Measurements from ENCODE around the gene ADRM1. TPM values are rescaled to one million over a fixed set of nuclear protein-coding genes. Genes with fewer than 3 reads are reported as not detected.

Gene ADRM1
- total RNA-seq, 1 experiment from 2014 or later, result 160 TPM

GRCh38 chr20:62335532-62335931 is 32.7 kb downstream of the ADRM1 start (continued):
- TF ChIP-seq AR (CRISPR knock-in tag; IDR thresholded peaks at IDR 0.05), result no peak

- ChIA-PET POLR2A (no interaction called here), CTCF (no interaction called here)
- Mint-ChIP-seq H3K27ac (no peak overlapping the region), H3K36me3 (peaks cover 36% of the 10 kb centered on the region), H3K27me3 (ENCODE audit: low read depth) (no peaks in the 10 kb centered on the region), H3K9me3 (no peaks in the 10 kb centered on the region), H3K4me1 (no peaks in the 10 kb centered on the region), H3K4me3 (no peak overlapping the region)
- TF ChIP-seq, protein P1, sequence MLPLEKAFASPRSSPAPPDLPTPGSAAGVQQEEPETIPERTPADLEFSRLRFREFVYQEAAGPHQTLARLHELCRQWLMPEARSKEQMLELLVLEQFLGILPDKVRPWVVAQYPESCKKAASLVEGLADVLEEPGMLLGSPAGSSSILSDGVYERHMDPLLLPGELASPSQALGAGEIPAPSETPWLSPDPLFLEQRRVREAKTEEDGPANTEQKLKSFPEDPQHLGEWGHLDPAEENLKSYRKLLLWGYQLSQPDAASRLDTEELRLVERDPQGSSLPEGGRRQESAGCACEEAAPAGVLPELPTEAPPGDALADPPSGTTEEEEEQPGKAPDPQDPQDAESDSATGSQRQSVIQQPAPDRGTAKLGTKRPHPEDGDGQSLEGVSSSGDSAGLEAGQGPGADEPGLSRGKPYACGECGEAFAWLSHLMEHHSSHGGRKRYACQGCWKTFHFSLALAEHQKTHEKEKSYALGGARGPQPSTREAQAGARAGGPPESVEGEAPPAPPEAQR (CRISPR knock-in tag; IDR thresholded peaks at IDR 0.05), result no peak
- no peak for TF ChIP-seq NR2C2 (CRISPR knock-in tag; IDR thresholded peaks at IDR 0.05)
- no peak for TF ChIP-seq SOX15 (CRISPR knock-in tag; IDR thresholded peaks at IDR 0.05)
- TF ChIP-seq USF2 (CRISPR knock-in tag; IDR thresholded peaks at IDR 0.05), result no peak
- TF ChIP-seq, protein P2, sequence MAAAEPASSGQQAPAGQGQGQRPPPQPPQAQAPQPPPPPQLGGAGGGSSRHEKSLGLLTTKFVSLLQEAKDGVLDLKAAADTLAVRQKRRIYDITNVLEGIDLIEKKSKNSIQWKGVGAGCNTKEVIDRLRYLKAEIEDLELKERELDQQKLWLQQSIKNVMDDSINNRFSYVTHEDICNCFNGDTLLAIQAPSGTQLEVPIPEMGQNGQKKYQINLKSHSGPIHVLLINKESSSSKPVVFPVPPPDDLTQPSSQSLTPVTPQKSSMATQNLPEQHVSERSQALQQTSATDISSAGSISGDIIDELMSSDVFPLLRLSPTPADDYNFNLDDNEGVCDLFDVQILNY (CRISPR knock-in tag; IDR thresholded peaks at IDR 0.05), result no peak
- TF ChIP-seq, protein P3, sequence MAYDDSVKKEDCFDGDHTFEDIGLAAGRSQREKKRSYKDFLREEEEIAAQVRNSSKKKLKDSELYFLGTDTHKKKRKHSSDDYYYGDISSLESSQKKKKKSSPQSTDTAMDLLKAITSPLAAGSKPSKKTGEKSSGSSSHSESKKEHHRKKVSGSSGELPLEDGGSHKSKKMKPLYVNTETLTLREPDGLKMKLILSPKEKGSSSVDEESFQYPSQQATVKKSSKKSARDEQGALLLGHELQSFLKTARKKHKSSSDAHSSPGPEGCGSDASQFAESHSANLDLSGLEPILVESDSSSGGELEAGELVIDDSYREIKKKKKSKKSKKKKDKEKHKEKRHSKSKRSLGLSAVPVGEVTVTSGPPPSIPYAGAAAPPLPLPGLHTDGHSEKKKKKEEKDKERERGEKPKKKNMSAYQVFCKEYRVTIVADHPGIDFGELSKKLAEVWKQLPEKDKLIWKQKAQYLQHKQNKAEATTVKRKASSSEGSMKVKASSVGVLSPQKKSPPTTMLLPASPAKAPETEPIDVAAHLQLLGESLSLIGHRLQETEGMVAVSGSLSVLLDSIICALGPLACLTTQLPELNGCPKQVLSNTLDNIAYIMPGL (CRISPR knock-in tag; IDR thresholded peaks at IDR 0.05), result no peak
- no peak for TF ChIP-seq MYBL2 (CRISPR knock-in tag; IDR thresholded peaks at IDR 0.05)
- no peak for TF ChIP-seq ZNF671 (CRISPR knock-in tag; IDR thresholded peaks at IDR 0.05)
- no peak for TF ChIP-seq SMAD3 (CRISPR knock-in tag; IDR thresholded peaks at IDR 0.05; ENCODE audit: borderline replicate concordance)
- no peak for TF ChIP-seq GABPB1 (CRISPR knock-in tag; IDR thresholded peaks at IDR 0.05)
- no peak for DNase-seq (ENCODE audit: low spot score)
- ATAC-seq, result no peak
Measured at GRCh38 chr20:62336329-62336728, 33.5 kb downstream of the ADRM1 start.

- peak overlapping the region; percentile 60; the same call in 1 of the 2 replicates for H3K27ac Mint-ChIP-seq
Measured at GRCh38 chr20:62336775-62337557, 34.2 kb downstream of the ADRM1 start.

More at GRCh38 chr20:62336775-62337557, 34.2 kb downstream of the ADRM1 start:
- H3K4me3 Mint-ChIP-seq, result no peak overlapping the region
- H3K27me3 Mint-ChIP-seq (ENCODE audit: low read depth), result no peaks in the 10 kb centered on the region
- H3K9me3 Mint-ChIP-seq, result no peaks in the 10 kb centered on the region
- TF ChIP-seq ZNF263 (CRISPR knock-in tag; IDR thresholded peaks at IDR 0.05; ENCODE audit: low read depth) (no peak), RELA (CRISPR knock-in tag; IDR thresholded peaks at IDR 0.05; ENCODE audit: borderline replicate concordance) (no peak), TEAD4 (CRISPR knock-in tag; IDR thresholded peaks at IDR 0.05) (no peak), MXD4 (CRISPR knock-in tag; IDR thresholded peaks at IDR 0.05; ENCODE audit: borderline replicate concordance) (no peak), TEAD1 (CRISPR knock-in tag; IDR thresholded peaks at IDR 0.05) (no peak), ESRRA (CRISPR knock-in tag; IDR thresholded peaks at IDR 0.05; ENCODE audit: borderline replicate concordance) (no peak), PRRX2 (CRISPR knock-in tag; IDR thresholded peaks at IDR 0.05) (no peak), ATF1 (CRISPR knock-in tag; IDR thresholded peaks at IDR 0.05) (no peak), ZNF317 (CRISPR knock-in tag; IDR thresholded peaks at IDR 0.05; ENCODE audit: borderline replicate concordance, low read depth) (no peak), ZNF671 (CRISPR knock-in tag; IDR thresholded peaks at IDR 0.05) (no peak), GTF2I (CRISPR knock-in tag; conservative IDR thresholded peaks at IDR 0.05) (no peak)
- TF ChIP-seq, protein P4, sequence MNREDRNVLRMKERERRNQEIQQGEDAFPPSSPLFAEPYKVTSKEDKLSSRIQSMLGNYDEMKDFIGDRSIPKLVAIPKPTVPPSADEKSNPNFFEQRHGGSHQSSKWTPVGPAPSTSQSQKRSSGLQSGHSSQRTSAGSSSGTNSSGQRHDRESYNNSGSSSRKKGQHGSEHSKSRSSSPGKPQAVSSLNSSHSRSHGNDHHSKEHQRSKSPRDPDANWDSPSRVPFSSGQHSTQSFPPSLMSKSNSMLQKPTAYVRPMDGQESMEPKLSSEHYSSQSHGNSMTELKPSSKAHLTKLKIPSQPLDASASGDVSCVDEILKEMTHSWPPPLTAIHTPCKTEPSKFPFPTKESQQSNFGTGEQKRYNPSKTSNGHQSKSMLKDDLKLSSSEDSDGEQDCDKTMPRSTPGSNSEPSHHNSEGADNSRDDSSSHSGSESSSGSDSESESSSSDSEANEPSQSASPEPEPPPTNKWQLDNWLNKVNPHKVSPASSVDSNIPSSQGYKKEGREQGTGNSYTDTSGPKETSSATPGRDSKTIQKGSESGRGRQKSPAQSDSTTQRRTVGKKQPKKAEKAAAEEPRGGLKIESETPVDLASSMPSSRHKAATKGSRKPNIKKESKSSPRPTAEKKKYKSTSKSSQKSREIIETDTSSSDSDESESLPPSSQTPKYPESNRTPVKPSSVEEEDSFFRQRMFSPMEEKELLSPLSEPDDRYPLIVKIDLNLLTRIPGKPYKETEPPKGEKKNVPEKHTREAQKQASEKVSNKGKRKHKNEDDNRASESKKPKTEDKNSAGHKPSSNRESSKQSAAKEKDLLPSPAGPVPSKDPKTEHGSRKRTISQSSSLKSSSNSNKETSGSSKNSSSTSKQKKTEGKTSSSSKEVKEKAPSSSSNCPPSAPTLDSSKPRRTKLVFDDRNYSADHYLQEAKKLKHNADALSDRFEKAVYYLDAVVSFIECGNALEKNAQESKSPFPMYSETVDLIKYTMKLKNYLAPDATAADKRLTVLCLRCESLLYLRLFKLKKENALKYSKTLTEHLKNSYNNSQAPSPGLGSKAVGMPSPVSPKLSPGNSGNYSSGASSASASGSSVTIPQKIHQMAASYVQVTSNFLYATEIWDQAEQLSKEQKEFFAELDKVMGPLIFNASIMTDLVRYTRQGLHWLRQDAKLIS (CRISPR knock-in tag; IDR thresholded peaks at IDR 0.05; ENCODE audit: borderline replicate concordance), result no peak
- CTCF ChIA-PET, result no interaction called here
- H3K36me3 Mint-ChIP-seq, result peaks cover 35% of the 10 kb centered on the region
- DNase-seq (ENCODE audit: low spot score) (no peak), ATAC-seq (no peak)
- POLR2A ChIA-PET, result no interaction called here
- H3K4me1 Mint-ChIP-seq, result no peaks in the 10 kb centered on the region
